ENCODE data around the gene SSC5D. TPM values are rescaled to one million over a fixed set of nuclear protein-coding genes. Genes with fewer than 3 reads are reported as not detected.

The SSC5D gene
- total and polyA plus RNA-seq, 9 of the 15 experiments (the other 6 are each of a cell fraction or from before 2014, with no cell fraction given): 0.04 to 0.71 (median 0.14) TPM; not detected in 2

DNA sequence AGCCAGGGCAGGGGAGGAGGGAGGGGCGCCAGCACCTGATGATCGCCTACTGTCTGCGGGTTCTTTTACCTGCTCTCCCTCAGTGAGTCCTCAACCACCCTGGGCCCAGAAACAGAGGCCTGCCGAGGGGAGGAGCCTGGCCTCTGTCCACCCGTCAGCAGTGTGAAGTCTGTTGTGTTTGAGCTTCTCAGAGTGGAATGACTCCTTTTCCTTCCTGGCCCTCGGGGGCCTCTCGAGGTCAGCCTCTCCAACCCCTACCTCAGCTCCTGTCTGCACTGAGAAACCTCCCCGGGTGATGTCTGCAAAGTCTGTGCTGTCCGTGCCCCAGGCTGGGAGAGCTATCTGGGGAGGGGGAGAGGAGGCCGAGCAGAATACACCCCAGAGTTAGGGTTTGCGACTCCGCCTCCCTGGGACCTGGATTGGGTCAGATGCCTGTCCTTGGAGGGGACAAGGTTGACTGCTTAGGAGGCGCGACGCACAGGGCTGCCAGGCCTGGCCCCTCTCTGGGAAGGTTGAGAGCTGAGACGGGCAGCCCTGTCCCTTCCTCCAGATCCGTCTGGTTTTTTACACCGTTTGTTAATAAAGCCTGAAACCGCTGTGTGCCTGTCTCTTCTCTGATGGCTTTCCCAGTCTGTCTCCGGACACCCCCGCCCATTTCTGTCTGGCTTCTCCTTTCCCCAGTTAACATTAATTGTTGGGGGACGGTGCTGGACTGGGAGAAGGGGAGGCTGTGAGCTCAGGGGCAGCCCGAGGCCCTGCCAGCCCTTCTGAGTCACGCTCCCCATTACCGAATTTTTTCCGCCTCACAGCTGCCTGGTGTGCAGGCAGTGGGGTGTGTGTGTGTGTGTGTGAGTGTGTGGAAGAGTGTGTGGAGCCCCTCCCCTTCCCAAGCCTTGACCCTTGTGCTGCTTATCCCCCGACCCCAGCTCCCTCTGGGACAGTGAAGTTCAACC lies 989 bp upstream of the SSC5D start (continued):
- TF ChIP-seq FOXP4 (CRISPR knock-in tag; IDR thresholded peaks at IDR 0.05; ENCODE audit: borderline replicate concordance) (no peak), PHTF2 (CRISPR knock-in tag; IDR thresholded peaks at IDR 0.05) (no peak), NBN (IDR thresholded peaks at IDR 0.05; ENCODE audit: low read depth) (no peak), BACH1 (tag; IDR thresholded peaks at IDR 0.05) (no peak), PCBP1 (IDR thresholded peaks at IDR 0.05; ENCODE audit: low read depth, low read length, poor library complexity, severe bottlenecking) (no peak), FOXK1 (CRISPR knock-in tag; IDR thresholded peaks at IDR 0.05; ENCODE audit: borderline replicate concordance) (no peak), NUFIP1 (IDR thresholded peaks at IDR 0.05; ENCODE audit: partially characterized antibody) (no peak), HMBOX1 (IDR thresholded peaks at IDR 0.05) (no peak), NR0B1 (IDR thresholded peaks at IDR 0.05; ENCODE audit: partially characterized antibody) (no peak), SETDB1 (IDR thresholded peaks at IDR 0.05; ENCODE audit: low read length) (no peak), ZNF431 (CRISPR knock-in tag; IDR thresholded peaks at IDR 0.05) (no peak), LEF1 (IDR thresholded peaks at IDR 0.05) (no peak)
- TF ChIP-seq, protein P1, sequence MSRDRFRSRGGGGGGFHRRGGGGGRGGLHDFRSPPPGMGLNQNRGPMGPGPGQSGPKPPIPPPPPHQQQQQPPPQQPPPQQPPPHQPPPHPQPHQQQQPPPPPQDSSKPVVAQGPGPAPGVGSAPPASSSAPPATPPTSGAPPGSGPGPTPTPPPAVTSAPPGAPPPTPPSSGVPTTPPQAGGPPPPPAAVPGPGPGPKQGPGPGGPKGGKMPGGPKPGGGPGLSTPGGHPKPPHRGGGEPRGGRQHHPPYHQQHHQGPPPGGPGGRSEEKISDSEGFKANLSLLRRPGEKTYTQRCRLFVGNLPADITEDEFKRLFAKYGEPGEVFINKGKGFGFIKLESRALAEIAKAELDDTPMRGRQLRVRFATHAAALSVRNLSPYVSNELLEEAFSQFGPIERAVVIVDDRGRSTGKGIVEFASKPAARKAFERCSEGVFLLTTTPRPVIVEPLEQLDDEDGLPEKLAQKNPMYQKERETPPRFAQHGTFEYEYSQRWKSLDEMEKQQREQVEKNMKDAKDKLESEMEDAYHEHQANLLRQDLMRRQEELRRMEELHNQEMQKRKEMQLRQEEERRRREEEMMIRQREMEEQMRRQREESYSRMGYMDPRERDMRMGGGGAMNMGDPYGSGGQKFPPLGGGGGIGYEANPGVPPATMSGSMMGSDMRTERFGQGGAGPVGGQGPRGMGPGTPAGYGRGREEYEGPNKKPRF (IDR thresholded peaks at IDR 0.05; ENCODE audit: low read depth, low read length): no peak
- TF ChIP-seq, protein P2, sequence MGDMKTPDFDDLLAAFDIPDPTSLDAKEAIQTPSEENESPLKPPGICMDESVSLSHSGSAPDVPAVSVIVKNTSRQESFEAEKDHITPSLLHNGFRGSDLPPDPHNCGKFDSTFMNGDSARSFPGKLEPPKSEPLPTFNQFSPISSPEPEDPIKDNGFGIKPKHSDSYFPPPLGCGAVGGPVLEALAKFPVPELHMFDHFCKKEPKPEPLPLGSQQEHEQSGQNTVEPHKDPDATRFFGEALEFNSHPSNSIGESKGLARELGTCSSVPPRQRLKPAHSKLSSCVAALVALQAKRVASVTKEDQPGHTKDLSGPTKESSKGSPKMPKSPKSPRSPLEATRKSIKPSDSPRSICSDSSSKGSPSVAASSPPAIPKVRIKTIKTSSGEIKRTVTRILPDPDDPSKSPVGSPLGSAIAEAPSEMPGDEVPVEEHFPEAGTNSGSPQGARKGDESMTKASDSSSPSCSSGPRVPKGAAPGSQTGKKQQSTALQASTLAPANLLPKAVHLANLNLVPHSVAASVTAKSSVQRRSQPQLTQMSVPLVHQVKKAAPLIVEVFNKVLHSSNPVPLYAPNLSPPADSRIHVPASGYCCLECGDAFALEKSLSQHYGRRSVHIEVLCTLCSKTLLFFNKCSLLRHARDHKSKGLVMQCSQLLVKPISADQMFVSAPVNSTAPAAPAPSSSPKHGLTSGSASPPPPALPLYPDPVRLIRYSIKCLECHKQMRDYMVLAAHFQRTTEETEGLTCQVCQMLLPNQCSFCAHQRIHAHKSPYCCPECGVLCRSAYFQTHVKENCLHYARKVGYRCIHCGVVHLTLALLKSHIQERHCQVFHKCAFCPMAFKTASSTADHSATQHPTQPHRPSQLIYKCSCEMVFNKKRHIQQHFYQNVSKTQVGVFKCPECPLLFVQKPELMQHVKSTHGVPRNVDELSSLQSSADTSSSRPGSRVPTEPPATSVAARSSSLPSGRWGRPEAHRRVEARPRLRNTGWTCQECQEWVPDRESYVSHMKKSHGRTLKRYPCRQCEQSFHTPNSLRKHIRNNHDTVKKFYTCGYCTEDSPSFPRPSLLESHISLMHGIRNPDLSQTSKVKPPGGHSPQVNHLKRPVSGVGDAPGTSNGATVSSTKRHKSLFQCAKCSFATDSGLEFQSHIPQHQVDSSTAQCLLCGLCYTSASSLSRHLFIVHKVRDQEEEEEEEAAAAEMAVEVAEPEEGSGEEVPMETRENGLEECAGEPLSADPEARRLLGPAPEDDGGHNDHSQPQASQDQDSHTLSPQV (IDR thresholded peaks at IDR 0.05): no peak
- TF ChIP-seq, protein P3, sequence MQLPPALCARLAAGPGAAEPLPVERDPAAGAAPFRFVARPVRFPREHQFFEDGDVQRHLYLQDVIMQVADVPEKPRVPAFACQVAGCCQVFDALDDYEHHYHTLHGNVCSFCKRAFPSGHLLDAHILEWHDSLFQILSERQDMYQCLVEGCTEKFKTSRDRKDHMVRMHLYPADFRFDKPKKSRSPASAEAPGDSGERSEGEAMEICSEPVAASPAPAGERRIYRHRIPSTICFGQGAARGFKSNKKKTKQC (CRISPR knock-in tag; IDR thresholded peaks at IDR 0.05): 0 out of 2 replicates have a peak, but pooled peaks have one; percentile 24
